GM18508 (cell line): ENCODE data around the gene STXBP5L.
"Not testable (repeated sequence)": the region's sequence is repeated elsewhere in the genome, so short reads cannot be mapped to it uniquely, and the experiment has no call there.

ENCODE experiments used
- ATAC-seq: cut with Tn5 transposase; IDR thresholded peaks from one replicate; pipeline ENCODE4 v1.9.1; 2021; ENCODE audit warnings: moderate number of reproducible peaks; ENCODE audit not compliant: insufficient read depth, unreplicated experiment

The STXBP5L gene

DNA sequence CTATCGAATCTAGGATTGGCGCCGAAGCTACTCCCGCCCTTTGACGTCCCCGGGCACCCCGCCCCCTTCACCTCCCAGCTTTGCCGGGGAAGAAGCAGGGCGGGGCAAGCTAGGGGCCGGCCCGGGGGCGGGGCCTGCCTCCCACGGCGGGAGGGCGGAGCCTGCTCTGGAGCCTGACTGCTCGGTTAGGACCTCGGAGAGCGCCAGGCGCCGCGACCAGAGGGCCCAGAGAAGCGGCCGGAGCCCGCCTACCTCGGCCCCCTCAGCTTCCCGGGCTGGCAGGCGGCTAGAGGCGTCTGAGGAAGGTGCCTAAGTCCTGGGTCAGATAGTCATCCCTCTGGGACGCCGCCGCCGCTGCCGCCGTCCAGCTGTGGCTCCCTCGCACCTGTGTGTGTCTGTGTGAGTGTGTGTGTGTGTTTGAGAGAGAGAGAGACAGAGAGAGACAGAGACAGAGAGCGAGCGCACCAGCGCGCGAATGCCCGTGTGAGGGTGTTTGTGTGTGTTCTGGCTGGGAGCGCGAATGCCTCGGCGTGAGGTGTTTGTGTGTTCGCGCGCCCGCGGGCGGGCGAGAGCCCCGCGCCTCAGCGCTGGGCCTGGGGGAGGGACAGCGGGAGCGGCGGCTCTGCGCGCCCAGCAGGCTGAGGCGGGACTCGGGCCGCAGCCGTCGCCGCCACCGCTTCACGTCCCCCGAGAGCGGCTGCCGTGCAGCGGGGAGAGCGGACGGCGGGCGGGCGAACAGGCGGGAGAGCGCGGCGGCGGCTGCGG is at the start of gene STXBP5L:
STXBP5L (plus strand) TSS at position 176 of the 765 bp plus-strand sequence. CDS start 1,374 bp downstream, outside the sequence.
- ATAC-seq: peak; percentile 88

DNA sequence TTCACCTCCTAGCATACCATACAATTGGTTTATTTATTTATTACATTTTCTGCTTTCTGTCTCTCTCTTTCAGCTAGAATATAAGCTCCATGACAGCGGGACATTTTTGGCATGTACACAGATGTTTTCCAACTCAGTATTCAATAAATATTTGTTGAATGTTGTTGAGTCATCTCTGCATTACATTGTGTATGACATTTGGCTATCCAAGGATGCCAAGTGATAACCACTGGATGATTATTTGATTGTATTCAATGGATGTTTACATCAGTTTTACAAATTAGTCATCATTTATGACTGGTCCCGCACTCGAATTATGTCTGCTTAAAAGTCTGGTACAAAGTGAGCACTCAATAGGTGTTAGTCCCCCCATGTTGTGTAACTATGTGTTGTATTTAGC is 49.5 kb upstream of the STXBP5L start:
- ATAC-seq: no peak

DNA sequence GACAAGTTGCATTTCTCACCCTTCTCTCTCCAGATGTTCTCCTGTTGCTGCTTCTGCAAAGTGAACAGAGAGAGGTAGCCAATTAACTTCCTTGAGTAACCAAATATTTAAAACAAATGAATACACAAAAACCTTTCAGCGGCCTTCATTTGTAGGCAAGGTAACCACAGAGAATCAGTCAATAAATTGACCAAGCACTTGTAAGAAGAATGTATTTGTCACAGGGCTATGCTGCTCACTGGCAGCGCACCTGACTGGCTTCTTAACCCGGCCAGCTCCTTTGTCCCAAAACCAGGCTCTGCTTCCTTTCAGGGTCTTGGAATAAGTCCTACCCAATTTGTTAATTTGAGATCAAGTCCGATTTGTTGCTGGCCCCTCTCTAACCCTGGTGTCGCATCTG is 43.5 kb upstream of the STXBP5L start:
- ATAC-seq: no peak

DNA sequence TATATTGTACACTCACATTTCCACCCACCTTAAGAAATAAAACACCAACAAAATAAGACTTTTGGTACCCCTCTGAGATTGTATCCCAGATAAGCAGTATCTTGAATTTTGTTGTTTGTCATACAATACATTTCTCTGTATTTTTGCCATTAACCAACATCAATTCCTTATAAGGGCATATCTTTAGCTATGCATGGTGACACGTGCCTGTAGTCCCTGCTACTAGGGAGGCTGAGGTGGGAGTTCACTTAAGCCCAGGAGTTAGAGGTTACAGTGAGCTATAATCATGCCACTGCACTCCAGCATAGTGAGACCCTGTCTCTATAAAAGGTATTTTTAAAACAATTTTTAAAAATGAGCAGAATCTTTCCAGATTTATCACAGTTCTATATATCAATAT is 32.5 kb upstream of the STXBP5L start:
- no peak for ATAC-seq

DNA sequence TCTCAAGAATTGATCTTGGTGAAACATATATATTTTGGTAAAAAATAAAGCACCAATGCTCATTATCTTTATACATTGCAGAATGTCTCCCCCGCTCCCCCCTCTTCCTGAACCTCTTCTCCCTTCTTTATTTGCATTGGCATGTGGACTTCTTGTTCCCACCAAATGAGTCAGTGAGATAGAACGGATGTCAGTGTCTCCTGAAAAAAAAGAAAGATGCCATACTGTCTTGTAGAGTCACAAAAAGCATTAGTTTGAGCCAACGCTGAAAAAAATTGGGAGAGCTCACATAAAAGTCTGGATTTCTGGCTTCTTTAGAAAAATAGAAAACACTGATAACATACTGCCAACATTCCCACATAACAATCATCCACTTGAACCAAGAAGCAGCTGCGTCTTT is 32.0 kb upstream of the STXBP5L start:
- no peak for ATAC-seq

DNA sequence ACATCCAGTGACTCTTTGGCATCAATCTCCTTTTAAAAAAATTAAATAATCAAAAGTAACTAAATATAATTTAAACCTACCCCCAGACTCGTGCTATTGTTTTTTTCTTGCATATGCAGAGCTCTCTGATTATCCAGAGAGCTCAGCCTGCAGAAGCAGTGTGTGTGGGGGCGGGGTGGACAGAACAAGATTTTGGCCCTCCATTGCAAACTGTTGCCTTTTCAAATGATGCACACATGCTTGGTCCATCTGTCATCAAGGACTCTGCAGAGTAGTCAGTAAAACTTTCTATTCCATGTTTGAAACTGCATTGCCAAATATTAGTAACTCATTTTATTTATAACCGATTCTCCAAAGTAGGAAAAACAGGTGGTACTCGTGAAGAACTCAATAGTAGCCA is 28.6 kb upstream of the STXBP5L start:
- ATAC-seq: no peak

DNA sequence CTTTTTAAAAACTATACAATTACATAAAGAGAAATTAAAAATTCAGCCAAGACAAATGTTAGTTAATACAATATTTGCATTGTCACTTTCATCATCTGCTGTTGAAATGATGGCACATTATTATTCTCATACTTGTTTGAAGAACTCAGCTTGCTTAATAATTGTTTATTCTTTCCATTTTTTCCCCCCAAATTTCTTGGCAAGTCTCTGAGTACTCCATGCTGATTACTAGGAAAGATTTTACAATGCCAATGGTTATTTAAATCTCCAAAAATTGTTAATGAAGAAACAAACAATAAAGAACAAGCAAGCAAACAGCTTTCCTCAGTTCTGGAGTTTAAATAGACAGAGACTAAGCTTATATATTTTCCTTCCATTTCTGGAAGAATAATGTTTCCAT is 15.1 kb upstream of the STXBP5L start:
- ATAC-seq: no peak

DNA sequence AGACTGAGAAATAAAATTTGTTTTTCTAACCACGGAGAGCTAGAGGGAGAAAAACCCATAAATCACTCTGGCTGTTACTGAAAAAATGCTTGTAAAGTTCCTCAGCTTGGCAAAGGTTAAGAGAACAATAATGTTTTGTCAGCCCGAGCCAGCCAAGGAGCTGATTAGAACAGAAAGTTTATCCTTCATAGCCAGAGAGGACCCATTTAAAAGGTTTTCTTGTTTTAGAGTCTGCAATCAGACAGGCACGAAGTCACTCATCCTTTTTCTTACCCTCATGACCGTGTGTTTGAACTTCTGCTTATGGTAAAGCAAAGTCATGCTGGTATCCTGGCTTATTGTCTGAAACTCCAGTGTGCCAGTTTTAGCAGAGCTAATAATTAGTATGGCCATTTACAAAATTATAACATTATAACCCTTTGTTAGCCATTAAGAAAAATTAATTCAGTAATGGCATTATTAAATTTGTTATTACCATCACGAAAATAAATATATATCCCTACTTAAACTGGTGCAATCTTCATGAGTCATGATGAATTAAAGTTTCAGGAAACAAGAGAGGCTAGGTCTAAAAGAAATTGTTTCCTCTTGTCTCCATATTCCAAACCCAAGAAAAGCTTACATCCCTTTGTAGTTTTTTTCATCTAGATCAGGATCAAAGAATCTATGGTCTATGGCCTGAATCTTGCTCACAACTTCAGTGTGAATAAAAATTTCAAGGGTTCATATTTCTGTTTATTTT is 13.5 kb upstream of the STXBP5L start:
- ATAC-seq: no peak

DNA sequence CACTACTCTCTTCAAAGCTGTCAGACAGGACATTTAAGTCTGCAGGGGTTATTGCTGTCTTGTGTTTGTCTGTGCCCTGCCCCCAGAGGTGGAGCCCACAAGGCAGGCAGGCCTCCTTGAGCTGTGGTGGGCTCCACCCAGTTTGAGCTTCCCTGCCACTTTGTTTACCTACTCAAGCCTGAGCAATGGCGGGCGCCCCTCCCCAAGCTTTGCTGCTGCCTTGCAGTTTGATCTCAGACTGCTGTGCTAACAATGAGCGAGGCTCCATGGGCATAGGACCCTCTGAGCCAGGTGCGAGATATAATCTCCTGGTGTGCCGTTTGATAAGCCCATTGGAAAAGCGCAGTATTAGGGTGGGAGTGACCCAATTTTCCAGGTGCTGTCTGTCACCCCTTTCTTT is 6.3 kb upstream of the STXBP5L start:
- ATAC-seq: not testable (repeated sequence)

DNA sequence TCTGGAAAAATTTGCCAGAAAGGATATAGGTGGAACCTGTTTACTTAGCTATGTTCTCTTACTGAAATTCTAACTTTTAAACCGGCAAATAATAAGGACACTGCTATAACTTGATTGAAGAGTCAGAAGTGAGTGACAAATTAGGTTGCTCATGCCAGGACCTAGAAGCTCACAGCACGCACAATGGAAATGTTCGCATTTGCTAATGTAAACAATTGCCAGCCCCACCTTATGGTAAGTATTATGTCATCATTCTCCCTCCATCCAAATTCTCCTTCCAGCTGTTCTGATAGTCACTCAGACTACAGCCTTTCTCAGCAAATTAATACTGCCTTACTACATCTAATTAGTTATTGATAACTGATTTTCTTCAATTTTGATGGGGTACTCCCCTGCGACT is 4.8 kb upstream of the STXBP5L start:
- no peak for ATAC-seq

DNA sequence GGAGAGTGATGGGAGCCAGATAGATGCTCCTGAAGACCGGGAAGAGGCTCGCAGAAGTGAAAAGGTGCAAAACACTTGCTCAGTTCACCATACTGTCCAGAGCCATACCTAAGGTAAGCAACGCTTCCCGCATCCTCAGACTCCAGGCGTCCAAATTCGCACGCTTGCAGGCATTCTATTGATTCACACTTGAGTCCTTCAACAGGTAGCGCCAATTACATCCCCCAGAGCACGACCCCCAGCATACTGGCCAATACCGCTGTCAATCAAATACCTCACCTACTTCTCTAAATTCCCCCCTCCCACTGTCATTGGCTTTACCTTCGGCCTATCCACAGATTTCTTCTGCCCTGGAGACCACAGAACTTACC is 361 bp upstream of the STXBP5L start:
- no peak for ATAC-seq

DNA sequence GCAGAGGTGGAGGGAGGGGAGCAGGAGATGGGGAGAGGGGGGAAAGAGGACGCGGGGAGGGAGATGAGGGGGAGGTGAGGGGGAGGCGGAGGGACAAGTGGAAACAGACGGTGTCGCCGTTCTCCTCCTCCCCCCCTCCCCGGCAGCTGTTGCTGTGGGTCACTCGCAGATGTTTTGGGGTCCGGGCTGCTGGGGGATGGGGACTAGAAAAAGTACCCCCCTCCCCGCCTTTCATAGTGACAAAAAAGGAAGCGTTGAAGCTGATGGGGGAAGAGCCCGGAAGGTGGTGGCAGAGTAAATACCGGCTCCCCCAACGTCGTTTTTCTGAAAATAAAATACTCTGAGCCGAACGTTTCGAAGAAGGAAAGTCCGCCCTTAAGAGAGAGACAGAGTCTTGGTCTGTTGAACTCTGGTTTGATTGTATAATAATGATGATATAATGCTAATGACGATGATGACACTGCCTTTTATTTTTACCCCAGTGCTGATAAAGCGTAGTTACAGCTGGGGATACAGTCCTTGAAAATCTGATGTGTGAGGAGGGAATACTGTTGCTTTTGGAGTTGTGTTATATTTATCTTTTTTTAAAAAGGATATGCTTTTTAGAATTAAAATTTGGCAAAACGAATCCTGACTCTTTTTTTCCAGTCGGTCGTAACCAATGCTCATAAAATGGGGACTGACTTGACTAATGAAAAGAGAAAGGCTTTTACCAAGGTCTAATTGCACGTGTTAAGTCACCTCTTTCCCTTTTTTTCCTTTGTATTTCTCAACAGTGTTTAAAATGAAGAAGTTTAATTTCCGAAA is 993 bp downstream of the STXBP5L start:
- no peak for ATAC-seq

DNA sequence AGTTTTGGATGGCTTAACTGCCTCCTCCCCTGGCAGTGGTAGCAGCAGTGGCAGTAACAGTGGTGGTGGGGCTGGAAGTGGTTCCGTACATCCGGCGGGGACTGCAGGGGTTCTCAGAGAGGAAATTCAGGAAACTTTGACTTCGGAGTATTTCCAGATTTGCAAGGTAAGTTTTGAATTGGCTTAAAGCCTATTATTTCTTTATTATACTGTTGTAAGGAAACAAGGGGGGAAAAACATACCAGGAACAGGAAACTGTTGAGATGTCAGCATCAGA is 1.5 kb downstream of the STXBP5L start:
- ATAC-seq: no peak

DNA sequence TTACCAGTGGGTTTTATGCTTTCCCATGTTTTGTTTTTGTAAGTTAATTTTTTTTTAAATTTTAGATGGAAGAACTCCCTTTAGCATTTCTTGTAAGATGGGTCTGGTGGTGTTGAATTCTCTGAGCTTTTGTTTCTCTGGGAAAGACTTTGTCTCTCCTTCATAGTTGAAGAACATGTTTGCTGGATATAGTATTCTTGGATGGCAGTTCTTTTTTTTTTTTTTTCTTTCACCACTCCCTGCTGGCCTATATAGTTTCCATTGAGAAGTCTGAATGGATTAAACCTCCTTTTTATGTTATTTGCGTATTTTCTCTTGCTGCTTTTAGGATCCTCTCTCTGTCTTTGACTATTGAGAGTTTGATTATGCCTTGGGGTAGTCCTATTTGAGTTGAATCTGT is 18.1 kb downstream of the STXBP5L start:
- ATAC-seq: no peak

DNA sequence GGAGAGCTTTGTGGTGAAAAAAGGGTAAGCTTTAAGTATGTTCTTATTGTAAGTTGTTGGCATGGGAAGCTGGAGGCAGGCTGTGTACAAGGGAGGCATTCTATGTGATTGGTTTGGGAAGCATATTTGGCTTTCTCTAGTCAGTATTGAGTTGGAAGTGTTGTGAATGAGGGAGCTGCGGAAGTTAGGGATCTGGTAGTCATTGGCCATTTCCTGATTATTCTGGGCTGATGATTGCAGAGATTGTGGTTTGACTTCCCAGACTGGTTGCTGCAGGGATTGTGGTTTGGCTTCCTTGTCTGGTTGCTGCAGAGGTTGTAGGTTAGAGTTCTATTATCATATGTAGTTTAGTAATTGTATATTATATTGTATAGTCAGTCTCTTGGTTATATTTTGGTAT is 21.0 kb downstream of the STXBP5L start:
- no peak for ATAC-seq

DNA sequence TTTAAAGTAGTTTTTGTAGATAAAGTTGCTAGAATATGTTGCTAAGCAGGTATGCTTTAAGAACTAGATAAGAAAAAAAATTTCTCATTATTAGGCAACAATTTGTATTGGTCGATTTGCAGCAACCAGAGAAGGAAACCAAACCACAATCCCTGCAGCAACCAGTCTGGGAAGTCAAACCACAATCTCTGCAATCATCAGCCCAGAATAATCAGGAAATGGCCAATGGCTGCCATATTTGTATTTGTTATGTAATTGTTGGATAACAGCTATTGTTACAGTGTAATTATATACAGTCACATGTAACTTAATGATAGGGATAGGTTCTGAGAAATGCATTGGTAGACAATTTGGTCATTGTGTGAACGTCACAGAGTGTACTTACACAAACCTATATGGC is 23.6 kb downstream of the STXBP5L start:
- no peak for ATAC-seq

DNA sequence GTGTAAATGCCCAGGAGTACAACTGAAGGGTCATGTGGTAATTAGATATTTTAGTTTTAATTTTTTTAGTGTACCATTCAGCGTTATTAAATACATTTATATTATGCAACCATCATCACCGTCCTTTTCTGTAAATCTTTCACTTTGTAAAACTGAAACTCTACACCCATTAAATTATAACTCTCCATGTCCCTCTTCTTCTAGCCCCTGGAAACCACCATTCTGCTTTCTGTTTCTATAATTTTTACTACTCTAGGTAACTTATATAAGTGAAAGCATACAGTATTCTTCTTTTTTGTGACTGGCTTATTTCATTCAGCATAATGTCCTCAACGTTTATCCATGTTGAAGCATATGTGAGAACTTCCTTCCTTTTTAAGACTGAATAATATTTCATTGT is 48.1 kb downstream of the STXBP5L start:
- ATAC-seq: no peak

DNA sequence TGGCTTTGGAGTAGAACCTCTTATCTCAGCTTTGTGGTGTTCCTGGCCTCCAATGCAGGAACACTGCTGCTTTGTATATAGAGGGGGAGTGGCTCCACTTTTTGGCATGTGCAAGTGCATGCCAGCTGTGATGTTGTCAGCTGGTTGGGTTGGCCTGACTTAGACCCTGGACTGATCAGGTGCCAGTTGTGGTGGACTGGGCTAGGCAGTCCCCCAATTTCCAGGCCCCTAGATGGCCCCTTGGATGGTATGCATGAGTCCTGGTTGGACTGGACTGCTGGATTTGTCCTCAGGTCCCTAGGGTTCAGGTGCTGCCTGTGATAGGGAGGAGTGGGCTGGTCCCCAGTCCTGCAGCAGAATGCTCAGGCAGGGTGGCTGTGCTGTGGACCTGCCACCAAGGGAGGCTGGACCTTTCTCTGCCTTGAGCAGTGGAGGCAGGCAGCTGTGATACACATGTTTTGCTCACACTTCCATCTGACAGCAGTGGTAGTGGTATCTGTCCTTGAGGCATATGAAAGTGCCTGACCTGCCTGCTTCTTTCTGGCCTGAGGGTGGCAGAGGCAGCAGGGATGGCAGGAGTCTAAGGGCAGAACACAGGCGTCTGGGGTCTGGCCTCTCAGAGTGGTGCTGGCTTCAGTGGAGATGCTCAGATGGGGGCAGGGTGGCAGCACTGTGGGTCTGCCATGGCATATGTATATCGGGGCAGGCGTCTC is 74.8 kb downstream of the STXBP5L start:
- no peak for ATAC-seq

DNA sequence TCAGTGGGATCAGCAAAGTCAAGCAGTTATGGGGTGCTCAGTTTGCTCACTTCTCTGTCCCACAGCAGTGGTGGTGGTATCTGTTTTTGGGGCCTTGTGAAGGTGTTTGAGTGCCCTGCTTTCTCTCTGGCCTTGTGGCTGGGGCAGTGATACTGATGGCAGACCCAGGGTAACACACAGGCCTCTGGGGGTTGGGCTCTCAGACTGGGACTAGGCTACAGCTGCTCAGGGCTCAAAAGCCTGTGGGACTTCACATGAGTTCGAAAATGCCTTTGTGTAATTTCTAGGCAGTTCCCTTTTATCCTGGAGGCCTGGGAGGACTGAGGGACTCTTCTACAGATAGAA is 75.3 kb downstream of the STXBP5L start:
- ATAC-seq: no peak

DNA sequence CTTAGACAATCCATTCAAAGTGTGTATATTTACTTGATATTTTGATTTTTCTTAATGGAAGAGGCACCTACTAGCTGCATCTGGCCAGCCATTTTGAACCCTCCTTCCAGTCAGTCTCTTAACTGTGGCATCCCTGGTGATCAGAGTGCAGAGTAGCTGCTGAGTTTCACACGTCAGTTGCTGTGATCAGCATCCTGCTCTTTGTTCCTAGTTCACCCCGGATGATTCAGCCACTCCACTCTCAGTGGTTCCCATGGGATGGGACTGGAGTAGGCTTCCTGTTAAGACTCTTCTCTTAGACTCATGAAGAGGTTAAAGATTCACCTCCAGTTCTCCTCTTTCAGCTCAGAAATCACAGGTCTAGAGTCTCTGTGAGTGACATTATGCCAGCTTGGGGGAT is 75.8 kb downstream of the STXBP5L start:
- ATAC-seq: no peak

DNA sequence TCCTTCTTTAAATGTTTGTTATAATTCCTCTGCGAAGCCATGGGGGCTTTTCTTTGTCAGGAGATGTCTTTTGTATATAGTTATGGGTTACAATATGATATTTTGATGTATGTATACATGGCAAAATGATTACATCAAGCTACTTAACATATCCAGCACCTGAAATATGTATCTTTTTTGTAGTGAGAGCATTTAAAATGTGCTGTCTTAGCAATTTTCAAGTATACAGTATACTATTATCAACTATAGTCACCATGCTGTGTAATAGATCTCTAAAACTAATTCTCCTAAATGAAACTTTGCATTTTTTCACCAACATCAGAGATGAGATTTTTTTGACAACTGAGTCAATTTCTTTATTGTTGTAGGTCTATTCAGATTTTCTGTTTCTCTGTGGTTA is 77.2 kb downstream of the STXBP5L start:
- ATAC-seq: no peak
